GM19324 (cell line): ENCODE data around the gene CDC42BPB.

Experiments used
- ATAC-seq: cut with Tn5 transposase; IDR thresholded peaks from one replicate; pipeline ENCODE4 v1.9.1; 2021; ENCODE audit warnings: mild to moderate bottlenecking, moderate library complexity; ENCODE audit not compliant: unreplicated experiment, low FRiP score

The CDC42BPB gene

DNA sequence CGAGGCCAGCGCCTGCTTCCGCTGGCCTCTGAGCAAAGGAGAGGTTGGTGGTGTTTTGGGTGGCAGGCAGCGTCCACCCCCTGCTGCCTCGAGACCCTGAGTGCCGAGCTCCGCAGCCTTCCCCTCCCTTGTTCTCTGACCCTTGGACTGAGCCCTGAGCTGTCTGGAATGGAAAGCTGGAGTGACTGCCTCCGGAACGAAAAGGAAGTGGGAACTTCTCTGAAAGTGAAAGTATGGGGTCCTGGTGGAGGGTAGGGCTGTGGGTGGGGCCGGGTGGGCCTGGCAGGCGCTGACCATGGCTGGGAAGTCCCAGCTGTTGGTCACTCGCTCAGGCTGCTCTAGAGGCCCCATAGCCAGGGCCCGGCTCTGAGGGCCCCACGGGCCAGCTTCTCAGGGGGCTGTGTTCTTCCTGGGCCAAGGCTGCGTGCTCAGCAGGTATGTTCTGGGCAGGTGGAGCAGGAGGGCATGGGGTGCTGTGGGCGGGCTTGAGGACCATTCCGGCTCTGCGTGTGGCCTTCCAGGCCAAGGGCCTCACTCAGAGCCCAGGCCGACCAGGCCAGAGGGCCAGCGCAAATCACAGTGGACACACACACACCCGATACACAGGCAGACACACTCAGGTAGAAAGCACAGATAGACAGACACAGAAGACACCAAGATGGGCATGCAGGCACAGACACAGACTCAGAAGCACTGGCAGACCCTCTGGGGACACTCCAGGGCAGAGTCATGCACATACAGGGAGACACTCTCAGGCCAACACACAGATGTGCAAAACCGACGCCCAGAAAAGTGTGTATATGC, 37.3 kb upstream of the CDC42BPB start, which contains the start of gene EXOC3L4:
Gene EXOC3L4, plus strand, starts transcription at position 320 of the 804 bp plus-strand sequence. CDS start 5,495 bp downstream, outside the sequence.
- no peak for ATAC-seq

DNA sequence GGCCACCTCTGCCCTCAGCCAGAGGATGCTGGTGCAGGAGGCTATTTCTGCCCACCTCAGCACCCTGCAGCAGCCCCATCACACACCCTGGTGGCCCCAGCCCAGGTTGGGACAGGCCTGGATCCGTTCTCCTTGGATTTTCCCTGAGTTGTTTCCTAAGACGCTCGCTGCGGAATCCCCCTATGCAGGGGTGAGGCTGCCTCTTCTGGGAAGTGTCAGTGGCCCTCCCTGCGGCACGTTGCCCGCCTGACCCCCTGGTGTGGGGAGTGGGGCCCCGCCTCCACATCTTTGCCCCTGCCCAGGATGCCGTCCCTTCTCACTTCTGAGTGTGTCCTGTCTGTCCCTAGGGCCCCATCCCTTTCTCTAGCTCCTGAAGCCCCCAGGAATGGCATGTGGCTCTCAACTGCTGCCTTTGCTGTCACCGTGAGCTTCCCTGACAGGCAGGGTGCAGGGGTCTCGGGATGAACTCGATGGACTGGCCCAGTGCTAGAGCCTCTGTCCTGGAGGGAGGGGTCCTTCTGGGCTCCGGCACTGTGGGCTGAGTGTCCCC, 36.6 kb upstream of the CDC42BPB start:
- ATAC-seq, result no peak

DNA sequence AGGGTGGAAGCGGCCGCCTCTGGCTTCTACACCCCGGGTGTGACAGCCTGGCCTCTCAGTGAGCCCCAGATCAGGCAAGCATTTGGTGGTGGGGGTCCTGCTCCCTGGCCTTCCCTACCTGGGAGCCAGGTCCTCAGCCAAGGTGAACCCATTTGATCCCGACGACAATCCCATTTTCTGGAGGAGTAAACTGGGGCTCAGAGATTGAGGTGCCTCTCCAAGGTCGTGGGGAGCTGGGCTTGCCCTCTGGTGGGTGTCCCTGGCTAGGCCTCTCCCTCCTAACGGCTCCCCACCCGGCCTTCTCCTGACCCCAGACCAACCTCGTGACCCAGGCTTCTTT, 34.5 kb upstream of the CDC42BPB start:
- no peak for ATAC-seq

DNA sequence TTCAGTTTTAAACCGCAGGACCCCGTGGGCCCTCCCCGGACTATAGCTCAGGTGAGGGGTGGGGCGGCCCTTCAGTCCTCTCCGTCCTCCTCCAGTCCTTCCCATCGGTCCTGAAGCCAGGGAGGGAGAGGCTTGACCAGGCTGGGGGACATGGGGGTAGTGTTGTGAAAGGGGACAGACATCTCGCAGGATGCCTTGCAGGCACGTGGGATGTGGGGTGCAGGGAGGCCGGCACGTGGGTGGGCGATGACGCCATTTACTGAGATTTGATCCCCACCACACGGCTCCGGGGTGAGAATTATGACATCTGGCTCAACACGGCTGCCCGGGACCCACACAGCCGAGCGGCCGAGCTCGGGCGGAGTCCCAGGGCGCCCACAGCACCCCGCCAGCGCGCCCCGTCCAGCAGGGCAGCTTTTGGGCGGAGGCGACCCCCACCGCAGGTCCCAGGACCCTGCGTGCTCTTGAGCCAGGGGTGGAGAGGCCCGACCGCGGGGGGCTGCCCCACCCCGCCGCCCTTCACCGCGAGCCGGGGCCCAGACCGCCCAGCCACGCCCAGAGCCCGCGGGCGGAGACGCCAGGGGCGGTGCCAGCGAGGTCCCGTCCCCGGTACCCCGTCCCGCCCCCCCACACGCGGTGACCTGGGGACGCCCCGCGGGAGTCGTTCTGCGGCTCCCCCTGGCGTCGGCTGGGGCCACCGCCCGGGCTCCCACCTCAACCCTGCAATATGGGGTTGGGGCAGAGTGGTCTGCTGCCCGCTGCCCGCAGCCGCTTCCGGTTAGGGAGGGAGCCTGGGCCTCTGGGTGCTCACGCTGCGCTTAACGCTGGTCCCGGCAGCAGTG, 33.9 kb upstream of the CDC42BPB start:
- ATAC-seq, result peak; percentile 47

DNA sequence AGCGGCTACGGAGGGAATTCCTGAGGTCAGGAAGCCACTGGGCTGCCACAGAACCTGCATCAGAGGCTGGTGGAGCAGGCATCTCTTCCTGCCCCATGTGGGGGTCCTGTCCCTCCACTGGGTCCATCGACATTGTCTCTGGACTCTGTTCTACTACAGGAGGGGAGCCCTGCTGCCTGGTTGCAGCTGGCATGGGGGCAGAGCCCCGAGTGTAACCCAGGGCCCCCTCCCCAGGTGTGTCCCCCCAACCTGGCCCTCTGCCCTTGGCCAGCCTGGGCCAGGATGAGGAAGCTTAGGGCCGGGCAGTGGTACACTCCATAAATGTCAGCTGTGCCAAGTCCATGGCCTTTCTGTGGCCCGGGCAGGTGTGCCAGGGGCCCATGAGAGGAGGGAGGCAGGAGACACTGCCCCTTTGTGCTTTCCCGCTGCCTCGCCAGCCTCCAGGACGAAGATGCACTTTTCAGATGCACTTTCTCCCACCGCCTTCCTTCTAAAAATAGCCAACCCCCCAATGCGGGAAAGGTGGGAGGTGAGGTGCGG, 33.2 kb upstream of the CDC42BPB start:
- ATAC-seq, result no peak

DNA sequence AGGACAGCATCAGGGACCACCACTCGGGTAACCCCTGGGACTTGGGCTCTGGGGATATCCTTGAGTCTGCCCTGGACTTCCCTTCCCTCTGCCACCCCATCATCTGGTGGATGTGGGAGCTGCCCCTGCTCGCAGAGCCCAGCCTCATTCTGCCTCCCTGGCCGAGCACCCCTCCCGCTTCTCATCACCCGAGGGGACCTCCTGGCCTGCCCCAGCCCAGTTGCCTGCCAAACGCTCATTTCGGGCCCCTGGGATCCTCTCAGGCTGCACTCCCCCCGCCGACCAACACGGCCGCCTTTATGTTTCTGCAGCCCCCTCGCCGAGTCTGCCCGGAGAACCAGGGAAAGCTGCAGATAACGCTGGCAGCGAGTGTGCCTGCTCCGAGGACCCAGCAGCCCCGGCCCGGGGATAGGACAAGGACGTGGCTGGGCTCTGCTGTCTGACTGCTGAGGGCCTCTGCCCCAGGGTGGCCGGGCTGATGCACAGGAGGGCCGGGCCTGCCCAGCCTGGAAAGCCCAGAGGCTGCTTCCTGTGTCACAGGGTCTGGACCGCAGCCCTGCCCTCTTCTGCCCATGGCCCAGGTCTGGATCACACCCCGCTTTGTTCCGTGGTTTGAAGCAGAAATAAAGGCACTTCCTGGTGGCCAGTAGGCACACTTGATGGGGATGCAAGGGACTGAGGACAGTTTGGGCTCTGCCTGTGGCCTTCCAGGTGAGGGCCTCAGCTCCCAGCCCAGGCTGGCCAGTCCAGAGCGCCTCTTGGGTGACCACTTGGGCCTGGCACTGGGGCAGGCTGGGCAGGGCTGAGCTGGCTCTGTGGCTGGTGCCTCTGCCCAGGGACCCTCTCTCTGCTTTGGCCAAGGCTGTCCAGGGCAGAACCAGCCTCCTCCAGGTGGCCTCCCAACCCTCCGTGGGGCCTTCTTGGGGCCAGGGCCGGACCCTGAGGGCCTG, 32.3 kb upstream of the CDC42BPB start:
- no peak for ATAC-seq

DNA sequence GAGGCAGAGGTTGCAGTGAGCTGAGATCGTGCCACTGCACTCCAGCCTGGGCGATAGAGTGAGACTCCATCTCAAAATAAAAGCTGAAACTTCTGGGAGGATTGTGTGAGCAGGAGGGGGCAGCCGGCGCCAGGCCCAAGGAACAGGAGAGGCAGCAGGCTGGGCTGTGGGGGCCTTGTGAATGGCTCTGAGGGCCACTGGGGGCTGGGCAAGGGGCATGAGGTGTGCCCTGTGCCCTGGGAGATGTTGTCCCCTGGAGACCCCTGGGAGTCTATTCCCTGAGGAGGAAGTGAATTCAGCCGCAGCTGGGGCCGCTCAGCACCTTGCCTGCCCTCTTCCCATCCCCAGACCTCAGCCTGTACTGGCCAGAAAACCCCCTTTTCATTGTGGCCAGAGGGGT, 31.6 kb upstream of the CDC42BPB start:
- ATAC-seq, result no peak

DNA sequence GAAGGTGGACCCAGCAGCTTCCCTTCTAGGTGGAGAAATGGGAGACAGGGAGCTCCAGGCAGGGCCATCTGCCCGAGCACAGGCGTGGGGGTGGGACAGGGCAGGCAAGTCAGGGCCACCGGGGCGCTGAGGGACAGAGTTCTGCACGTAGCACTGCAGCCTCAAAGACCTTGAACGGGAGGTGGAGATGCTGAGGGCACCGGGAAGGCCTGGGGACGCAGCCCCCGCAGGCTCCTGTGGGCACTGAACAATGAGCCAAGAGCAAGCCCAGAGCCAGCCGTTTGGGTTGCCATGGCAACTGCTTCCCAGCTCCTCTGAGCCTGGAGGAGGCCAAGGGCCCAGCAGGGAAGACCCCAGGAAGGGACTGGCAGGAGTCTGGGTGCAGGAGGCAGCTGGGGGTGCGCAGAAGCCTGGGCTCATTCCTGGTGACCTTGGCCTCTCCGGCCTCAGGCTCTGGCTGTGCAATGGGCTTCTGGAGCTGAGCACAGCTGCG, 30.0 kb upstream of the CDC42BPB start:
- ATAC-seq, result no peak

DNA sequence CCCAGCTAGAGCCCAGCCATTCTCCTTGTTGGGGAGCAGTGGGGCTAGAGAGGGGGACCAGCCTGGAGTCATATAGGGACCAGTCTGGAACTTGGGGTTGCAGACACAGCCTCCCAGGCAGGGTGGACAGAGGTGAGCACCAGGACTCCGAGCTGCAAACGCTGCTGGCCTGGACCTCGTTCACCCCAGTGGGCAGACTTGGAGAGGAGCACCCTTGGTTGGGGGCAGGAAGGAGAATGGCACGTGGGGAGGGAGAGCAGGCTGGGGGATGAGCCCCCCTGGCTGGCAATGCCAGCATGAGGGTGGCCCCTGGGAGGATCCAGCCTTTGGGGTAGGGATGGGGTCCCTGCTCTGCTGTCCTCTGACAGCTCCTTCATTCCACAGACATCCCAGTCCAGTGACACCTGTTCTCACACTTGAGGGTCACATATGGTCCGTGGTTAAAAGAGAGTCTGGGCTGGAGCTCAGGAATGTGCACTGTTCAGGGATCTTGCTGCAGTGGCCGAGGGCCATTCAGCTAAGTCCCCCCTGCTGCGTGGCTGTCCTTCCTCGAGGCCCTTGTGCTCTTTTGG, 29.5 kb upstream of the CDC42BPB start:
- no peak for ATAC-seq

DNA sequence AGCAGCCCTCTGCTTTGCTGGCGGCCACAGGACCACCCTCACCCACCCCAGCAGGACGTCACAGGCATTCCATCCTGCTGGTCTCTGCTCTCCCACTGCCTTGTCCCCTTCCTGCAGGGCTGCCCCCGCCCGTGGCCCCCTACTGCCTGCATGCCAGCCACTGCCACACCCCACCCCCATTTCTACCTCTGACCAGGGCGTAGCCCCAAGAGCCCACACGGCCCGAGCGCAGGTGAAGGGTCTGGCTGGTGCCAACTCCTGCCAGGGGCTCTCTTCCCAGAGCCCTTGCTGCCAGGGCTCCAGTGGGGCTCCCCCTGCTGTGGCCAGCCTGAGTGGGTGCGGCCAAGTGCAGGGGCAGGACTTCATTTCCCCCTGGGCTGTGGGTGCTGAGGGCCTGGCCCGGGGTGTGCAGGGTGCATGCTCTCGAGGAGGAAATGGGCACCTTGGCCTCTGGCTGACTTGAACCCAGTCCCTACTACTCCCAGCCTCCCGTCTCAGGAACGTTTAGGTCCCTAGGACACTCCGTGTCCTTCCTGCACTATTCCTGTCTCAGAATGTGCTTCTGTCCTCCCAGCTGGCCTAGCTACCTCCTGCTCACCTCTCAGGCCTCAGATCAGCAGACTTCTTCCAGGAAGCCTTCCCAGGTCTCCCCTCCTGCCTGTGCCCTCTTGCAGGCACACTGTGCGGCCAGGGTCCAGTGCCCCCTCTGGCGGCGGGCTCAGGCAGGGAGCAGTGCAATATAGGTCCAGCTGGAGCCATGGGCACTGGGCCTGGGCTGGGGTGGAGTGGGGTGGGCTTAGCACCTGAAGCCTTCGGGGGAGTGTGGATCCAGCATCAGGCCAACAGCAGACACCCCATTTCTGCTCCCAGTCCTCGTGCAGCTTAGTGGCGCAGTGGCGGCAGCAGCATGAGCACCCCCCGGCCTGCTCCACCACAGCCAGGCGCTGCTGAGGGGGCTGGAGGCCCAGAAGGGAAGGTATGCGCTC, 28.1 kb upstream of the CDC42BPB start:
- no peak for ATAC-seq

DNA sequence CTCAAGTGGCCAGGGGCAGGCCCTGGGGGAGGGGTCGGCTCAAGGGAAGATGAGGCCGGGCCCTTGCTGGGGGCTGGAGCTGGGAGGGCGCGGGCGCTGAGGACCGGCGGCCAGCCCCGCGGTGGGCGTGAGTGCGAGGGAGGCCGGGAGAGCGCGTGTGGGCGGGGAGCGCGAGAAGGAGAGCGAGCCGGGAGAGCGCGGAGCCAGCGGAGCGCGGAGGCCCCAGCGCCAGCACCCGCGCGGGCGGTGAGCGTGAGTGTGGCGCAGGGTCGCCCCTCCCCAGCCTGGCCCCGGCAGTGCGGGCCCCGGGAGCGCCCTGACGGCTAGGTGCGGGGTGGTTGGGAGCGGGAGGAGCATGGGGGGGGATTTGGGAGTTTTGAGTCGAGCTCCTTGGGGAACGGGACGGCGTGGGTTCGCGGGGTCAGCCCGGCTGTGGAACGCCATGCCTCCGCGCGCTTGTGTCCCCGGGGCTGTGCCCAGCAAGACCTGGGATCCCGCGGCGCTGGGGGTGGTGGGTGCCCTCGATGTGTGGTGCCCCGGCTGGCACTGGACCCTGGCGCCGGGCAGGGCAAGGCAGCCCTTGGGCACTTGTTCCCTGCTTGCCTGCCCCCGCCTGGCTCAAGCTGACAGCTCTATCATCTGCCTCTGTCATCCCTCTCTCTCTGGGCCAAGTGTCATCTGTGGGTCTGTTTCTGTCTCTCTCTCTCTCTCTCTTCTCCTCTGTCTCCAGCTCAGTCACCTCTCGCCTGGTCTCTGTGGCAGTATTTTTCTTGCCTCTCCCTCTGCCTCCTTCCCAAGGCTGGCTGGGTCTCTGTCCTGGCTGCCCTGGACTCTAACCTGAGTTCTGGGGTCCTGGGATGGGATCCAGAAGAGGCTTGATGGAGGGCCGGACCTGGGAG, 26.9 kb upstream of the CDC42BPB start, which contains the start of gene LBHD2:
Gene LBHD2, plus strand, starts transcription at position 190 of the 899 bp plus-strand sequence. CDS start 1,803 bp downstream, outside the sequence.
- no peak for ATAC-seq

DNA sequence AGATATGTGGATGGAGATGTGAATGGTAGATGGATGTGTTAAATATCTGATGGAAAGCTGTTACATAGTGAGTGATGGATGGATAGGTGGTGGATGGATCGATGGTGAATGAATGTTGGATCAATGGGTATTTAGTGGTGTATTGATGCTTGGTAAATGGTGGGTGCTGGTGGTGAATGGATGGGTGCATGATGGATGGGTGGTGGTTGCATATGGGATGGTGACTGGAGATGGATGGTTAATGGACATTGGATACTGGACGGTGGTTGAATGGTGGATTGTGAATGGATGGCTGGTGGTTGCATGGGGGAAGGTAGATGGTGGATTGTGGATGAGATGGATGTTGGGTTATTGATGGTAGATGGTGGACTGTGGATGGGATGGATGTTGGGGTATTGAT, 24.6 kb upstream of the CDC42BPB start:
- ATAC-seq, result no peak

DNA sequence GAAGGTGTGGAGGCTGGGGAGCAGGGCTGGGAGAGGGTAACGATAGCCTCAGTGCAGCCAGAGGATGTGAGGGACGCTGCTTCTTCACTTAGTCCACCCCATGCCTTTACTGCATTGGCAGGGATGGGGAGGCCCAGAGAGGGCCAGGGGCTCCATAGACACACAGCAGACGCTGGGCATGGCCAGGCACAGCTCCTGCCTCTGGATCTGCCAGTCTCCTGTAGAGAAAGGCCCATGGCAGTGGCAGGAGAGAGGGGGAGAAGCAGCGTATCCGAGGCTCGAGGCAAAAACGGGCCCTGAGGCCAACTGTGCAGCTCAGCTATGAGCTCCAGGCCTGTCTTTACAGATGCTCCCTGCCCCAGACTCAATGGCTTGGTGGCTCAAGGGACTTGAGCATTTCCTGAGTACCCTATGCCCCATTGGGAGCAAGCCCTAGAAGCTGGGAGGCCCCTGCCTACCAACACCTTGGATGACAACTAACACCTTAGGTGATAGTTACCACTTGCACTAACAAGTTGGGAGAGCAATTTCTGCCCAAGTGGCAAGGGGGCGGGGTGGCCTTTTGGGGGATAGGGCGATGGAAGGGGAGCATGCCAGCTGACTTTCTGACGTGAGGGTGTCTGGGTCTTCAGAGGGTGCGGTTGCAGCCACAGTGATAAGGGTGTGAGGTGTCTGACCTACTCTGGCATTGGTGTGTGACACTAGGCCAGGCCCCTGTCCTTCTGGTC, 21.7 kb upstream of the CDC42BPB start:
- ATAC-seq, result no peak

DNA sequence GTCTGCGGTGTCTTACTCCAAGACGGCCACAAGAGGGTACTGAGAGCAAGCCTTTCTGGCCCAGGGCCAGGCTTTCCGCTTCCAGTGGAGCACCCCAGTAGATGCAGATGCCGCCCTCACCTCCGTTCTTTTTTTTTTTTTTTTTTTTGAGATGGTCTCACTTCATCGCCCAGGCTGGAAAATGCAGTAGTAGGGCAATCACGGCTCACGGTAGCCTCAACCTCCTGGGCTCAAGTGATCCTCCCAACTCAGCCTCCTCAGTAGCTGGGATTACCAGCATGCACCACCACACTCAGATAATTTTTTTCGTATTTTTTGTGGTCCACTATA, 21.0 kb upstream of the CDC42BPB start:
- ATAC-seq, result no peak

DNA sequence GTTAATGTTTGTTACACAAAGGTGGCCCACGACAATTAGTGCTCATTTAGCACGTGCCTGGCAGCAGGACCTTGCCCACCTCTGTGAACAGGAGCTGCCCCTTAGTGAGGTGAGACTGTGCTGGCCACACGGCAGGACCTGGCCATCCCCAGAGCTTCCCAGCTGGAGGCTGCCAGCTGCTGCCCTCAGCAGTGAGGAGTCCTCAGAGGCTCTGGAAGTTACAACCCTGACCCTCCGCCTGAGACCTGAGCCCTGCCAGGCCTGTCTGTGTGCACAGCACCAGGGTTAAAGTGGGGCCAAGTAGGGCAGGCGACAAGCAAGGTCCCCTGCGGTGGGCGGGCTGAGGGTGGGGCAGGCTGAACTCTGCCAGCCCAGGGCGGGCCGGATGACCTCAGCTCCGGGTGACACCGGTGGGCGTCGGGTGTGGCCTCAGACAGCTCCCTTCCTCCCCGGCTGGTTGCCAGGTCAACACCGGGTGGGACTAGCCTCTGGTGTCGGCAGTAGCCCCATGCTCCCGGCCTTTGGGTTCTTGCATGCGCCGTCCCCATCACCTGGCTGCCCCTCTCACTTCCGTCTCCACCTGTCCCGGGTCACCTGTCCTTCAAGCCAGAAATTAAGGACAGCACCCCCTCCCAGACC, 17.5 kb upstream of the CDC42BPB start:
- ATAC-seq, result no peak
